ENCODE measurements around the gene ACACA. TPM values are rescaled to one million over a fixed set of nuclear protein-coding genes. Genes with fewer than 3 reads are reported as not detected.

Gene ACACA
- total and polyA plus RNA-seq, 9 of the 15 experiments (the other 6 are each of a cell fraction or from before 2014, with no cell fraction given), result 35.9 to 135 (median 88.4) TPM

DNA sequence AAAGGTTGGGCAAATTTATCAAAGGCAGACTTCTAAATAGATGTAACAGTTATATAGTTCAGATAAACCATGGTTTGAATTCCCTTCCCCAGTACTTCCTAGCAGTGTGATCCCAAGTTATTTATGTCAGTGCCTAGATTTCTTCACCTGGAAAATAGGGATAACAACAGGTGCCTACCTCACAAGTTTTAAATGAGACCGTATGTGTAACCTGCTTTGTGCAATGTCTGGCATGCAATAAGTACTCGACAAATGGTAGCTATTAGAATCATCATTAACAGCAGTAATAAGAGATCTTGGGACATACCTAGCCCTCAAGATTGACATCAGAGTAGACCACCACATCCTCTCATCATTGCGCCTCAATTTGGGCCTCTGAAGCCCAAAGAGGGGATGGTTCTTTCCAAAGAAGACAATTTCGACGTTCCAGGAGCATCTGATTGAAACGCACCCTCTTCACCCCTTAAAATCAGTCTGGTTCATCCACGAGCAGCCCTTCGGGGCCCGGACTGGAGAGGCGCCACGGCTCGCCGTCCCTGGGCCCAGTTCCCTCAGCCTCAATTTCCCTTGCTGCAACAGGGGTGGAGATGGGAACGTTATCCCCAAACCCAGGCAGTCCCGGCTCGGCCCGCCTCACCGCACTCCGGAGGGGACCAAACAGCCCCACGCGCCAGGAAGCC lies 541 bp downstream of the ACACA start (continued):
- TF ChIP-seq ZNF408 (CRISPR knock-in tag; IDR thresholded peaks at IDR 0.05; ENCODE audit: low read depth) (no peak), SMARCE1 (IDR thresholded peaks at IDR 0.05) (0 out of 2 replicates have a peak, but pooled peaks have one; percentile 30), TCF7 (IDR thresholded peaks at IDR 0.05; ENCODE audit: borderline replicate concordance) (no peak), MYC (IDR thresholded peaks at IDR 0.05; ENCODE audit: low read depth, low read length) (no peak), MYC (CRISPR knock-in tag; IDR thresholded peaks at IDR 0.05; ENCODE audit: borderline replicate concordance, low read depth) (no peak), MTA3 (IDR thresholded peaks at IDR 0.05; ENCODE audit: borderline replicate concordance) (peak; percentile 48; the same call in 1 of the 2 replicates), ZNF282 (CRISPR knock-in tag; IDR thresholded peaks at IDR 0.05) (no peak), MCM2 (IDR thresholded peaks at IDR 0.05; ENCODE audit: low read depth) (no peak), XRCC5 (IDR thresholded peaks at IDR 0.05; ENCODE audit: low read depth, low read length) (no peak), SMAD3 (CRISPR knock-in tag; conservative IDR thresholded peaks at IDR 0.05) (no peak), HDAC2 (IDR thresholded peaks at IDR 0.05) (peak; percentile 63; the same call in 1 of the 2 replicates), DACH1 (IDR thresholded peaks at IDR 0.05; ENCODE audit: partially characterized antibody) (peak; percentile 6), NRF1 (conservative IDR thresholded peaks at IDR 0.05 in 1 of 2, IDR thresholded peaks at IDR 0.05 in 1 of 2) (peak in 1 of 2 experiments; percentile 27; a peak in 1 of 4 replicates), CBX2 (IDR thresholded peaks at IDR 0.05; ENCODE audit: insufficient read depth, low read length, poor library complexity, severe bottlenecking) (no peak), ARID1B (IDR thresholded peaks at IDR 0.05) (no peak), RBM34 (IDR thresholded peaks at IDR 0.05; ENCODE audit: borderline replicate concordance, insufficient read depth, low read length) (no peak), SRF (CRISPR knock-in tag; IDR thresholded peaks at IDR 0.05) (no peak), HMG20A (CRISPR knock-in tag; conservative IDR thresholded peaks at IDR 0.05) (no peak), ZFPM2 (CRISPR knock-in tag; IDR thresholded peaks at IDR 0.05) (no peak)
- TF ChIP-seq, protein P1, sequence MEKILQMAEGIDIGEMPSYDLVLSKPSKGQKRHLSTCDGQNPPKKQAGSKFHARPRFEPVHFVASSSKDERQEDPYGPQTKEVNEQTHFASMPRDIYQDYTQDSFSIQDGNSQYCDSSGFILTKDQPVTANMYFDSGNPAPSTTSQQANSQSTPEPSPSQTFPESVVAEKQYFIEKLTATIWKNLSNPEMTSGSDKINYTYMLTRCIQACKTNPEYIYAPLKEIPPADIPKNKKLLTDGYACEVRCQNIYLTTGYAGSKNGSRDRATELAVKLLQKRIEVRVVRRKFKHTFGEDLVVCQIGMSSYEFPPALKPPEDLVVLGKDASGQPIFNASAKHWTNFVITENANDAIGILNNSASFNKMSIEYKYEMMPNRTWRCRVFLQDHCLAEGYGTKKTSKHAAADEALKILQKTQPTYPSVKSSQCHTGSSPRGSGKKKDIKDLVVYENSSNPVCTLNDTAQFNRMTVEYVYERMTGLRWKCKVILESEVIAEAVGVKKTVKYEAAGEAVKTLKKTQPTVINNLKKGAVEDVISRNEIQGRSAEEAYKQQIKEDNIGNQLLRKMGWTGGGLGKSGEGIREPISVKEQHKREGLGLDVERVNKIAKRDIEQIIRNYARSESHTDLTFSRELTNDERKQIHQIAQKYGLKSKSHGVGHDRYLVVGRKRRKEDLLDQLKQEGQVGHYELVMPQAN (IDR thresholded peaks at IDR 0.05; ENCODE audit: borderline replicate concordance), result peak; percentile 80
- TF ChIP-seq, protein P2, sequence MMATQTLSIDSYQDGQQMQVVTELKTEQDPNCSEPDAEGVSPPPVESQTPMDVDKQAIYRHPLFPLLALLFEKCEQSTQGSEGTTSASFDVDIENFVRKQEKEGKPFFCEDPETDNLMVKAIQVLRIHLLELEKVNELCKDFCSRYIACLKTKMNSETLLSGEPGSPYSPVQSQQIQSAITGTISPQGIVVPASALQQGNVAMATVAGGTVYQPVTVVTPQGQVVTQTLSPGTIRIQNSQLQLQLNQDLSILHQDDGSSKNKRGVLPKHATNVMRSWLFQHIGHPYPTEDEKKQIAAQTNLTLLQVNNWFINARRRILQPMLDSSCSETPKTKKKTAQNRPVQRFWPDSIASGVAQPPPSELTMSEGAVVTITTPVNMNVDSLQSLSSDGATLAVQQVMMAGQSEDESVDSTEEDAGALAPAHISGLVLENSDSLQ (IDR thresholded peaks at IDR 0.05), result 0 out of 2 replicates have a peak, but pooled peaks have one; percentile 4
- TF ChIP-seq, protein P3, sequence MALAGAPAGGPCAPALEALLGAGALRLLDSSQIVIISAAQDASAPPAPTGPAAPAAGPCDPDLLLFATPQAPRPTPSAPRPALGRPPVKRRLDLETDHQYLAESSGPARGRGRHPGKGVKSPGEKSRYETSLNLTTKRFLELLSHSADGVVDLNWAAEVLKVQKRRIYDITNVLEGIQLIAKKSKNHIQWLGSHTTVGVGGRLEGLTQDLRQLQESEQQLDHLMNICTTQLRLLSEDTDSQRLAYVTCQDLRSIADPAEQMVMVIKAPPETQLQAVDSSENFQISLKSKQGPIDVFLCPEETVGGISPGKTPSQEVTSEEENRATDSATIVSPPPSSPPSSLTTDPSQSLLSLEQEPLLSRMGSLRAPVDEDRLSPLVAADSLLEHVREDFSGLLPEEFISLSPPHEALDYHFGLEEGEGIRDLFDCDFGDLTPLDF (CRISPR knock-in tag; IDR thresholded peaks at IDR 0.05), result peak; percentile 56; the same call in 1 of the 2 replicates
- TF ChIP-seq, protein P4, sequence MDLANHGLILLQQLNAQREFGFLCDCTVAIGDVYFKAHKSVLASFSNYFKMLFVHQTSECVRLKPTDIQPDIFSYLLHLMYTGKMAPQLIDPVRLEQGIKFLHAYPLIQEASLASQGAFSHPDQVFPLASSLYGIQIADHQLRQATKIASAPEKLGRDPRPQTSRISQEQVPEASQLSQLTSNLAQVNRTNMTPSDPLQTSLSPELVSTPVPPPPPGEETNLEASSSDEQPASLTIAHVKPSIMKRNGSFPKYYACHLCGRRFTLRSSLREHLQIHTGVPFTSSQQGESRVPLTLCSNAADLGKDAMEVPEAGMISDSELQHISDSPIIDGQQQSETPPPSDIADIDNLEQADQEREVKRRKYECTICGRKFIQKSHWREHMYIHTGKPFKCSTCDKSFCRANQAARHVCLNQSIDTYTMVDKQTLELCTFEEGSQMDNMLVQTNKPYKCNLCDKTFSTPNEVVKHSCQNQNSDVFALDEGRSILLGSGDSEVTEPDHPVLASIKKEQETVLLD (IDR thresholded peaks at IDR 0.05), result 0 out of 2 replicates have a peak, but pooled peaks have one; percentile 58

Data from K562 (cell line).